ENCODE measurements around the gene JMJD6. TPM values are rescaled to one million over a fixed set of nuclear protein-coding genes. Genes with fewer than 3 reads are reported as not detected.
"Not testable (repeated sequence)": the region's sequence is repeated elsewhere in the genome, so short reads cannot be mapped to it uniquely, and the experiment has no call there.

The JMJD6 gene
- polyA plus RNA-seq, 1 donor (not counting 4 experiments of a cell fraction or from before 2014, with no cell fraction given) = 12.0 TPM

DNA sequence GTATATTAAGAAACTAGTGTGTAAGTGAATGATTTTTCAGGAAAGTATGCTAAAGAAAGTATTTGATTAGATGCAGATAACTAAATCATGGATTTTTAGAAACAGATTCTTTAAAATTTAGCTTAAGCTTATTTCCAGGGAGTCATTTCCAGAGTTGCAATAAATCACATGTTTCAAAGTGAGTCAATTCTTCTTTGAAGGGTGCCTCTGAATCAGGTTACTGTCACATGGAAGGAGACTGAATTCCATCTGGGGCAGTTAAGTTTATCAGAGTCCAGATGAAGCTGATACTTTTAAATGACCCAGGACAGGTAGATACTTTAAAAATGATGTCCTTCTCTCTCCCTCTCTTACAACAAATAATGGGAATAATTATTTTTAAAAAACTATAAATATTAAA is 16.6 kb upstream of the JMJD6 start:
- Histone ChIP-seq H3K36me3 (ENCODE audit: control insufficient read depth in 2 of 2, extremely low read depth in 1 of 2, insufficient read depth in 2 of 2, low read length in 2 of 2) (peaks cover 8% of the 10 kb centered on the region in 2 experiments), H3K4me3 (ENCODE audit: control insufficient read depth in 2 of 3, extremely low read depth in 1 of 3, insufficient read depth in 2 of 3, low read depth in 1 of 3, low read length in 3 of 3) (no peak overlapping the region), H3K4me1 (ENCODE audit: control insufficient read depth, extremely low read depth, insufficient read depth, low read length) (peaks cover 14% of the 10 kb centered on the region), H3K9me1 (ENCODE audit: control insufficient read depth, extremely low read depth, insufficient read depth, low read length) (peaks cover 2% of the 10 kb centered on the region), H4K20me1 (ENCODE audit: control insufficient read depth, extremely low read depth, insufficient read depth, low read length) (no peaks in the 10 kb centered on the region), H3K27me3 (ENCODE audit: control insufficient read depth, extremely low read depth, insufficient read depth, low read length) (no peaks in the 10 kb centered on the region), H3K9ac (ENCODE audit: control insufficient read depth, extremely low read depth, insufficient read depth, low read length) (no peak overlapping the region), H3K4me2 (ENCODE audit: control insufficient read depth, extremely low read depth, insufficient read depth, low read depth, low read length) (no peak overlapping the region), H3K27ac (ENCODE audit: control insufficient read depth, insufficient read depth, low read length) (no peak overlapping the region), H3K9me3 (ENCODE audit: control insufficient read depth, low read depth, low read length) (no peaks in the 10 kb centered on the region), H2AFZ (ENCODE audit: control insufficient read depth, low read length) (no peak overlapping the region), H3K79me2 (ENCODE audit: control insufficient read depth, insufficient read depth, low read length) (peaks cover 8% of the 10 kb centered on the region)
- DNase-seq (ENCODE audit: low read depth, low spot score) = no peak
- FAIRE-seq = no peak
- TF ChIP-seq, protein P1, sequence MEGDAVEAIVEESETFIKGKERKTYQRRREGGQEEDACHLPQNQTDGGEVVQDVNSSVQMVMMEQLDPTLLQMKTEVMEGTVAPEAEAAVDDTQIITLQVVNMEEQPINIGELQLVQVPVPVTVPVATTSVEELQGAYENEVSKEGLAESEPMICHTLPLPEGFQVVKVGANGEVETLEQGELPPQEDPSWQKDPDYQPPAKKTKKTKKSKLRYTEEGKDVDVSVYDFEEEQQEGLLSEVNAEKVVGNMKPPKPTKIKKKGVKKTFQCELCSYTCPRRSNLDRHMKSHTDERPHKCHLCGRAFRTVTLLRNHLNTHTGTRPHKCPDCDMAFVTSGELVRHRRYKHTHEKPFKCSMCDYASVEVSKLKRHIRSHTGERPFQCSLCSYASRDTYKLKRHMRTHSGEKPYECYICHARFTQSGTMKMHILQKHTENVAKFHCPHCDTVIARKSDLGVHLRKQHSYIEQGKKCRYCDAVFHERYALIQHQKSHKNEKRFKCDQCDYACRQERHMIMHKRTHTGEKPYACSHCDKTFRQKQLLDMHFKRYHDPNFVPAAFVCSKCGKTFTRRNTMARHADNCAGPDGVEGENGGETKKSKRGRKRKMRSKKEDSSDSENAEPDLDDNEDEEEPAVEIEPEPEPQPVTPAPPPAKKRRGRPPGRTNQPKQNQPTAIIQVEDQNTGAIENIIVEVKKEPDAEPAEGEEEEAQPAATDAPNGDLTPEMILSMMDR (optimal IDR thresholded peaks at IDR 0.05 in 1 of 3, IDR thresholded peaks at IDR 0.05 in 1 of 3, conservative IDR thresholded peaks at IDR 0.05 in 1 of 3; ENCODE audit: extremely low read depth in 1 of 3, insufficient read depth in 2 of 3, low read length in 3 of 3) = no peak
- TF ChIP-seq EZH2 (IDR thresholded peaks at IDR 0.05; ENCODE audit: low read length) = no peak
- dilution Hi-C loops (cut with MboI; ENCODE audit: extremely low pct_ligation_motif_present, low sequenced_read_pairs) = no loop called here

DNA sequence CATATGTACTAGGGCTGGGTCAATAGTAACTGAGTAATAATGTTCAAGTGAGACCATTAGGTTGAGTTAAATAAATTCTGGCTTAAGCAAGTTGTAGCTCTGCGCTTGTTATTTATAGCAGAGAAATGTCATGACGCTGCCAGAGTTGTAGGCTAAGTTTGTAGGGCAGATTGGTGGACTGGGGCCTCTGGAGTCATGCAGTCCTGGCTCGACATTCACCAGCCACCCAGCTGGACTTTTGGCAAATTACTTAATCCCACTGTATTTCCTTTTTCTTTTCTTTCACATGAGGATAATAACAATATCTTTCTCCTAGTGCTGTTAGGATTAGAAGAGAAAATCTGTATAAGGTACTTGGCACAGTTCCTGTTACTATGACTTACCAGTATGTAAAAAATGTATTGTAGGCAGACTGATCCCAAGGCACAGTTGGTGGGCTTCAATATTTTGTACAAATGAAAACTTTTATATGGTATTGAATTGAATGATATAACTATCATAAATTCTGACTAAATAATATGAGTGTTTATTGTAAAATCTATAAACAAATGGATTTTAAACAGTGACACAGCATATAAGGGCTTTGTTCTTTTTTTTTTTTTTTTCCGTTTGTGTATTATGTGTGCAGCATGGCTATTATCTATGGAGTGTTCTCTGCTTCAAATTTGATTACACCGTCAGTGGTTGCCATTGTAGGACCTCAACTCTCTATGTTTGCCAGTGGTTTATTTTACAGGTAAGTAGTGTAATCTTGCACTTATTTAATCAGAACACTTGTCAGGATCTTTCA is 14.1 kb upstream of the JMJD6 start:
- Histone ChIP-seq H3K9me1 (ENCODE audit: control insufficient read depth, extremely low read depth, insufficient read depth, low read length) (peaks cover 2% of the 10 kb centered on the region), H3K4me2 (ENCODE audit: control insufficient read depth, extremely low read depth, insufficient read depth, low read depth, low read length) (no peak overlapping the region), H3K79me2 (ENCODE audit: control insufficient read depth, insufficient read depth, low read length) (peaks cover 24% of the 10 kb centered on the region), H3K9ac (ENCODE audit: control insufficient read depth, extremely low read depth, insufficient read depth, low read length) (no peak overlapping the region), H3K9me3 (ENCODE audit: control insufficient read depth, low read depth, low read length) (no peaks in the 10 kb centered on the region), H3K4me1 (ENCODE audit: control insufficient read depth, extremely low read depth, insufficient read depth, low read length) (peaks cover 12% of the 10 kb centered on the region), H4K20me1 (ENCODE audit: control insufficient read depth, extremely low read depth, insufficient read depth, low read length) (peaks cover 5% of the 10 kb centered on the region), H3K36me3 (ENCODE audit: control insufficient read depth in 2 of 2, extremely low read depth in 1 of 2, insufficient read depth in 2 of 2, low read length in 2 of 2) (peaks cover 10 to 15% of the 10 kb centered on the region in 2 experiments), H2AFZ (ENCODE audit: control insufficient read depth, low read length) (no peak overlapping the region), H3K27ac (ENCODE audit: control insufficient read depth, insufficient read depth, low read length) (no peak overlapping the region), H3K27me3 (ENCODE audit: control insufficient read depth, extremely low read depth, insufficient read depth, low read length) (no peaks in the 10 kb centered on the region), H3K4me3 (ENCODE audit: control insufficient read depth in 2 of 3, extremely low read depth in 1 of 3, insufficient read depth in 2 of 3, low read depth in 1 of 3, low read length in 3 of 3) (no peak overlapping the region)
- dilution Hi-C loops (cut with MboI; ENCODE audit: extremely low pct_ligation_motif_present, low sequenced_read_pairs) = no loop called here
- no peak for FAIRE-seq
- DNase-seq (ENCODE audit: low read depth, low spot score) = no peak
- TF ChIP-seq, protein P1 (optimal IDR thresholded peaks at IDR 0.05 in 1 of 3, IDR thresholded peaks at IDR 0.05 in 1 of 3, conservative IDR thresholded peaks at IDR 0.05 in 1 of 3; ENCODE audit: extremely low read depth in 1 of 3, insufficient read depth in 2 of 3, low read length in 3 of 3) = no peak
- no peak for TF ChIP-seq EZH2 (IDR thresholded peaks at IDR 0.05; ENCODE audit: low read length)

DNA sequence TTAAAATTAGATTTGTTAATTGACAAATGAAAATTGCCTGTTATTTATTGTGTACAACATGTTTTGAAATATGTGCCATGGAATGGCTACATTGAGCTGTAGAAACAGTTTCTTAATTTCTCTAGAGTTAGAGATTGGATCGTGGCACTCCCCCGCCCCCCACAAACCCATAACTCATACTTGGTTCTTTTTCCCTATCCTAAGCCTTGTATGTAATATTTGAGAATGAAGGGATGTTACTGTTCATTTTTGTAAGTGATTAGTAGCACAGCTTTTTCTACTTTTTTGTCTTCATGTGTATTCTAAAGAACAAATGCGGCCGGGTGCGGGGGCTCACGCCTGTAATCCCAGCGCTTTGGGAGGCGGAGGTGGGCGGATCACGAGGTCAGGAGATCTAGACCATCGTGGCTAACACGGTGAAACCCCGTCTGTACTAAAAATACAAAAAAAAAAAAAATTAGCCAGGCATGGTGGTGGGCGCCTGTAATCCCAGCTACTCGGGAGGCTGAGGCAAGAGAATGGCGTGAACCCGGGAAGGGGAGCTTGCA is 13.2 kb upstream of the JMJD6 start:
- H3K9ac ChIP-seq (ENCODE audit: control insufficient read depth, extremely low read depth, insufficient read depth, low read length); H3K4me3 ChIP-seq (ENCODE audit: control insufficient read depth in 2 of 3, extremely low read depth in 1 of 3, insufficient read depth in 2 of 3, low read depth in 1 of 3, low read length in 3 of 3); H3K9me3 ChIP-seq (ENCODE audit: control insufficient read depth, low read depth, low read length); DNase-seq (ENCODE audit: low read depth, low spot score); H2AFZ ChIP-seq (ENCODE audit: control insufficient read depth, low read length); FAIRE-seq; H3K27me3 ChIP-seq (ENCODE audit: control insufficient read depth, extremely low read depth, insufficient read depth, low read length); H3K9me1 ChIP-seq (ENCODE audit: control insufficient read depth, extremely low read depth, insufficient read depth, low read length); dilution Hi-C loops (cut with MboI; ENCODE audit: extremely low pct_ligation_motif_present, low sequenced_read_pairs); H4K20me1 ChIP-seq (ENCODE audit: control insufficient read depth, extremely low read depth, insufficient read depth, low read length); H3K27ac ChIP-seq (ENCODE audit: control insufficient read depth, insufficient read depth, low read length): not testable (repeated sequence)
- Histone ChIP-seq H3K4me2 (ENCODE audit: control insufficient read depth, extremely low read depth, insufficient read depth, low read depth, low read length) (peak overlapping the region; percentile 98), H3K36me3 (ENCODE audit: control insufficient read depth in 2 of 2, extremely low read depth in 1 of 2, insufficient read depth in 2 of 2, low read length in 2 of 2) (peaks cover 12 to 17% of the 10 kb centered on the region in 2 experiments), H3K4me1 (ENCODE audit: control insufficient read depth, extremely low read depth, insufficient read depth, low read length) (peaks cover 15% of the 10 kb centered on the region), H3K79me2 (ENCODE audit: control insufficient read depth, insufficient read depth, low read length) (peaks cover 33% of the 10 kb centered on the region)
